ENCODE data around the gene UPF3A.
A peak's percentile ranks its signal among the peaks of the same experiment; 100 is the strongest.

The UPF3A gene

GRCh38 chr13:114296448-114296847 is 15.0 kb downstream of the UPF3A start:
- H2BK15ac ChIP-seq (ENCODE audit: low read length) = no peak overlapping the region
- no peaks in the 10 kb centered on the region for H3K9me3 ChIP-seq (replicated peaks in 1 of 2; ENCODE audit: control insufficient read depth in 2 of 2, insufficient read depth in 1 of 2, low read depth in 1 of 2, low read length in 2 of 2)
- no peak overlapping the region for H2BK120ac ChIP-seq (ENCODE audit: low read depth, low read length)
- H3K79me1 ChIP-seq (ENCODE audit: low read depth, low read length) = peaks cover 2% of the 10 kb centered on the region
- H3K27ac ChIP-seq (replicated peaks; ENCODE audit: low read length) = no peak overlapping the region
- H3K14ac ChIP-seq (ENCODE audit: low read length) = no peak overlapping the region
- H3K4me2 ChIP-seq (ENCODE audit: insufficient read depth, low read length, poor library complexity, severe bottlenecking) = no peak overlapping the region
- H3K36me3 ChIP-seq (replicated peaks in 1 of 2; ENCODE audit: control insufficient read depth in 2 of 2, insufficient read depth in 2 of 2, low read length in 2 of 2) = peaks cover 23 to 89% of the 10 kb centered on the region in 2 donors
- H2BK5ac ChIP-seq (ENCODE audit: low read length) = no peak overlapping the region
- H3K27me3 ChIP-seq (ENCODE audit: control insufficient read depth in 3 of 3, insufficient read depth in 3 of 3, low read depth in 1 of 3, low read length in 3 of 3) = no peaks in the 10 kb centered on the region
- no peak overlapping the region for H2AK5ac ChIP-seq (ENCODE audit: low read depth, low read length)
- no CpG with 5 or more reads among the region's 10 CpGs for WGBS, 2 donors (ENCODE audit: extremely low coverage in 2 of 2, insufficient read length in 2 of 2, insufficient replicate concordance in 1 of 2)
- no peak overlapping the region for H2BK12ac ChIP-seq (ENCODE audit: low read length)
- no peak overlapping the region for H3K23ac ChIP-seq (ENCODE audit: low read depth, low read length, poor library complexity)
- H3K4ac ChIP-seq (ENCODE audit: low read length) = no peak overlapping the region
- H3K4me3 ChIP-seq (ENCODE audit: low read length in 2 of 2) = peak overlapping the region in 1 of 2 donors; percentile 14
- no peak overlapping the region for H3K9ac ChIP-seq (ENCODE audit: low read depth, low read length, poor library complexity)
- no peak for DNase-seq (ENCODE audit: low spot score)
- H4K8ac ChIP-seq (ENCODE audit: low read depth, low read length) = no peak overlapping the region
- H3K18ac ChIP-seq (ENCODE audit: low read length) = no peak overlapping the region
- H3K4me1 ChIP-seq (ENCODE audit: control insufficient read depth in 2 of 2, insufficient read depth in 1 of 2, low read depth in 1 of 2, low read length in 2 of 2) = no peaks in the 10 kb centered on the region
- no peak overlapping the region for H4K91ac ChIP-seq (ENCODE audit: low read depth, low read length, poor library complexity)
- H2AFZ ChIP-seq (ENCODE audit: low read length) = no peak overlapping the region

DNA sequence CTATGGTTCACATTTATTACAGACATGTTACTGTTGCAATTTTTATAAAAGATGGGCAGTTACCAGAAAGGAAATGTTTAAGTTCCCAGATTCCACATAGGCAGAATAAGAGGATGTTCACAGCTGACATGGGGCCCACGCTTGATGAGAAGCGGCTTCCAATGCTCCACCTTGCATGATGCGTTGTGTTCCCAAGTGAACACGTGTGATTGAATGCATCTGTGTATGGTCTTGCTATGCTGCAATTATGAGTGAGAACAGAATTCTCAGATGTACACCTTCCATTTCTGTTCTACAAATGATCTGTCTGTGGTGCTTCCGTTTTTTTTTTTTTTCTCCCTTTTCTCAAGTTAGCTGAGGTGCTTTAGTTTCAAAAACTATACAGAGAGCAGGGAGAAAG is 15.5 kb downstream of the UPF3A start:
- no peak overlapping the region for H2BK12ac ChIP-seq (ENCODE audit: low read length)
- no peak overlapping the region for H3K14ac ChIP-seq (ENCODE audit: low read length)
- no peak overlapping the region for H4K8ac ChIP-seq (ENCODE audit: low read depth, low read length)
- H2BK5ac ChIP-seq (ENCODE audit: low read length) = no peak overlapping the region
- H3K9ac ChIP-seq (ENCODE audit: low read depth, low read length, poor library complexity) = no peak overlapping the region
- H3K4me3 ChIP-seq (ENCODE audit: low read length in 2 of 2) = peak overlapping the region in 1 of 2 donors; percentile 46
- no peak overlapping the region for H2AFZ ChIP-seq (ENCODE audit: low read length)
- no peak overlapping the region for H2AK5ac ChIP-seq (ENCODE audit: low read depth, low read length)
- H3K36me3 ChIP-seq (replicated peaks in 1 of 2; ENCODE audit: control insufficient read depth in 2 of 2, insufficient read depth in 2 of 2, low read length in 2 of 2) = peaks cover 22 to 89% of the 10 kb centered on the region in 2 donors
- no peak overlapping the region for H2BK120ac ChIP-seq (ENCODE audit: low read depth, low read length)
- H3K79me1 ChIP-seq (ENCODE audit: low read depth, low read length) = peaks cover 2% of the 10 kb centered on the region
- H3K4ac ChIP-seq (ENCODE audit: low read length) = no peak overlapping the region
- H3K27ac ChIP-seq (replicated peaks; ENCODE audit: low read length) = no peak overlapping the region
- no peaks in the 10 kb centered on the region for H3K4me1 ChIP-seq (ENCODE audit: control insufficient read depth in 2 of 2, insufficient read depth in 1 of 2, low read depth in 1 of 2, low read length in 2 of 2)
- DNase-seq (ENCODE audit: low spot score) = no peak
- no peak overlapping the region for H4K91ac ChIP-seq (ENCODE audit: low read depth, low read length, poor library complexity)
- WGBS, 2 donors (ENCODE audit: extremely low coverage in 2 of 2, insufficient read length in 2 of 2, insufficient replicate concordance in 1 of 2) = no CpG with 5 or more reads among the region's 5 CpGs
- no peak overlapping the region for H3K4me2 ChIP-seq (ENCODE audit: insufficient read depth, low read length, poor library complexity, severe bottlenecking)
- H2BK15ac ChIP-seq (ENCODE audit: low read length) = no peak overlapping the region
- no peaks in the 10 kb centered on the region for H3K27me3 ChIP-seq (ENCODE audit: control insufficient read depth in 3 of 3, insufficient read depth in 3 of 3, low read depth in 1 of 3, low read length in 3 of 3)
- no peaks in the 10 kb centered on the region for H3K9me3 ChIP-seq (replicated peaks in 1 of 2; ENCODE audit: control insufficient read depth in 2 of 2, insufficient read depth in 1 of 2, low read depth in 1 of 2, low read length in 2 of 2)
- no peak overlapping the region for H3K18ac ChIP-seq (ENCODE audit: low read length)
- H3K23ac ChIP-seq (ENCODE audit: low read depth, low read length, poor library complexity) = no peak overlapping the region

- H4K91ac ChIP-seq (ENCODE audit: low read depth, low read length, poor library complexity) = no peak overlapping the region
- peaks cover 24 to 90% of the 10 kb centered on the region in 2 donors for H3K36me3 ChIP-seq (replicated peaks in 1 of 2; ENCODE audit: control insufficient read depth in 2 of 2, insufficient read depth in 2 of 2, low read length in 2 of 2)
- H2BK12ac ChIP-seq (ENCODE audit: low read length) = no peak overlapping the region
- no peak overlapping the region for H3K23ac ChIP-seq (ENCODE audit: low read depth, low read length, poor library complexity)
- H3K4me2 ChIP-seq (ENCODE audit: insufficient read depth, low read length, poor library complexity, severe bottlenecking) = no peak overlapping the region
- no peak overlapping the region for H2BK15ac ChIP-seq (ENCODE audit: low read length)
- WGBS, 2 donors (ENCODE audit: extremely low coverage in 2 of 2, insufficient read length in 2 of 2, insufficient replicate concordance in 1 of 2) = no CpG with 5 or more reads among the region's 12 CpGs
- DNase-seq (ENCODE audit: low spot score) = no peak
- H2BK5ac ChIP-seq (ENCODE audit: low read length) = no peak overlapping the region
- no peak overlapping the region for H2AK5ac ChIP-seq (ENCODE audit: low read depth, low read length)
- H3K9ac ChIP-seq (ENCODE audit: low read depth, low read length, poor library complexity) = no peak overlapping the region
- no peak overlapping the region for H4K8ac ChIP-seq (ENCODE audit: low read depth, low read length)
- H3K18ac ChIP-seq (ENCODE audit: low read length) = no peak overlapping the region
- H3K9me3 ChIP-seq (replicated peaks in 1 of 2; ENCODE audit: control insufficient read depth in 2 of 2, insufficient read depth in 1 of 2, low read depth in 1 of 2, low read length in 2 of 2) = no peaks in the 10 kb centered on the region
- H3K4ac ChIP-seq (ENCODE audit: low read length) = no peak overlapping the region
- no peaks in the 10 kb centered on the region for H3K4me1 ChIP-seq (ENCODE audit: control insufficient read depth in 2 of 2, insufficient read depth in 1 of 2, low read depth in 1 of 2, low read length in 2 of 2)
- peaks cover 2% of the 10 kb centered on the region for H3K79me1 ChIP-seq (ENCODE audit: low read depth, low read length)
- H3K27ac ChIP-seq (replicated peaks; ENCODE audit: low read length) = no peak overlapping the region
- H2AFZ ChIP-seq (ENCODE audit: low read length) = no peak overlapping the region
- no peak overlapping the region for H3K4me3 ChIP-seq (ENCODE audit: low read length in 2 of 2)
- H2BK120ac ChIP-seq (ENCODE audit: low read depth, low read length) = no peak overlapping the region
- no peaks in the 10 kb centered on the region for H3K27me3 ChIP-seq (ENCODE audit: control insufficient read depth in 3 of 3, insufficient read depth in 3 of 3, low read depth in 1 of 3, low read length in 3 of 3)
- H3K14ac ChIP-seq (ENCODE audit: low read length) = no peak overlapping the region
Observed at GRCh38 chr13:114298866-114299265, 17.5 kb downstream of the UPF3A start.

DNA sequence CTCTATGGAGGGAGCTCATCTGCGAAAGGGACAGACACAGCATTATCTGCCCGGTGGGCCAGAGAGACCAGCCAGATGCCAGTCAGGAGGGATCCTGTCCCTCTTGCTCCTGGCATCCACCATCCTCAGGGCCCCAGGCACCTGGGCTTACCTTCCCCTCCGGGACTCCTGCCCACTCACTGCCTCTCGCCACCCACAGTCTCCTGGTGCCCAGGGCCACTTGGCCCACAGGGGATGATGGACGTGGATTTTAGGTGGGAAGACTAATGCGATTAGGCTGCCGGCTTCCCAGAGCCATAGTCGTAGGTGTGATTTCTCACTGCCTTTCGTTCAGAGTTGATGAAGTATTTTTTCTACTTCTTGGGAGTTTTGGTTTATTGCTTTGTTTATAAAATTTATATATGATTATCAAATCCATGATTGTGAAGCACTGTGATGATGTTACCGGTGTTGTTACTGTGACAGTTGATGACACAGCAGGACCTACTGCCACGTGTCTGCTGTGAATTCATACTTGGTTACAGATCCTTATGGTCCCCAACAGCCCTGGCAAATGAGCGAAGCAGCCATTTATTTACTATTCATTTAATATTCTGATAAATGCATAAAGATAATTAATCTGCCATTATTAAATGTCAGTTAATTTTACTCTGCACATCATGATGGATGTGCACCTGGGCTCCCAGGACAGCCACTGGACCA is 18.4 kb downstream of the UPF3A start:
- no peak overlapping the region for H2BK120ac ChIP-seq (ENCODE audit: low read depth, low read length)
- H2BK12ac ChIP-seq (ENCODE audit: low read length) = no peak overlapping the region
- H2BK15ac ChIP-seq (ENCODE audit: low read length) = no peak overlapping the region
- no peak overlapping the region for H3K9ac ChIP-seq (ENCODE audit: low read depth, low read length, poor library complexity)
- H3K9me3 ChIP-seq (replicated peaks in 1 of 2; ENCODE audit: control insufficient read depth in 2 of 2, insufficient read depth in 1 of 2, low read depth in 1 of 2, low read length in 2 of 2) = no peaks in the 10 kb centered on the region
- no peak overlapping the region for H4K91ac ChIP-seq (ENCODE audit: low read depth, low read length, poor library complexity)
- H3K27ac ChIP-seq (replicated peaks; ENCODE audit: low read length) = no peak overlapping the region
- no peak overlapping the region for H3K18ac ChIP-seq (ENCODE audit: low read length)
- H3K4ac ChIP-seq (ENCODE audit: low read length) = no peak overlapping the region
- no peak overlapping the region for H3K4me3 ChIP-seq (ENCODE audit: low read length in 2 of 2)
- H3K14ac ChIP-seq (ENCODE audit: low read length) = no peak overlapping the region
- H3K4me2 ChIP-seq (ENCODE audit: insufficient read depth, low read length, poor library complexity, severe bottlenecking) = no peak overlapping the region
- no peak overlapping the region for H3K23ac ChIP-seq (ENCODE audit: low read depth, low read length, poor library complexity)
- H3K36me3 ChIP-seq (replicated peaks in 1 of 2; ENCODE audit: control insufficient read depth in 2 of 2, insufficient read depth in 2 of 2, low read length in 2 of 2) = peaks cover 25 to 94% of the 10 kb centered on the region in 2 donors
- no peaks in the 10 kb centered on the region for H3K4me1 ChIP-seq (ENCODE audit: control insufficient read depth in 2 of 2, insufficient read depth in 1 of 2, low read depth in 1 of 2, low read length in 2 of 2)
- WGBS, 2 donors (ENCODE audit: extremely low coverage in 2 of 2, insufficient read length in 2 of 2, insufficient replicate concordance in 1 of 2) = no CpG with 5 or more reads among the region's 12 CpGs
- peaks cover 2% of the 10 kb centered on the region for H3K79me1 ChIP-seq (ENCODE audit: low read depth, low read length)
- H2AK5ac ChIP-seq (ENCODE audit: low read depth, low read length) = no peak overlapping the region
- no peaks in the 10 kb centered on the region for H3K27me3 ChIP-seq (ENCODE audit: control insufficient read depth in 3 of 3, insufficient read depth in 3 of 3, low read depth in 1 of 3, low read length in 3 of 3)
- no peak overlapping the region for H2AFZ ChIP-seq (ENCODE audit: low read length)
- no peak overlapping the region for H4K8ac ChIP-seq (ENCODE audit: low read depth, low read length)
- no peak for DNase-seq (ENCODE audit: low spot score)
- no peak overlapping the region for H2BK5ac ChIP-seq (ENCODE audit: low read length)
